Tibial nerve (tissue), 3 donors: ENCODE measurements around the gene HOXB7.

Experiments
- CTCF ChIP-seq, 5 experiments: fragments of 200-600 bp in 3 of 5; fragments of 450-650 bp in 2 of 5; sonication (generic) in 3 of 5; IDR thresholded peaks; one replicate each; pipeline ENCODE4 v1.5.1; 2016 to 2019; ENCODE audit warnings: antibody characterized with exemption in 5 of 5, mild to moderate bottlenecking in 3 of 5, moderate library complexity in 2 of 5
- POLR2A ChIP-seq, 2 donors: fragments of 450-650 bp; IDR thresholded peaks; one replicate each; pipeline ENCODE4 v1.6.1; 2017; ENCODE audit warnings: antibody characterized with exemption in 2 of 2, mild to moderate bottlenecking in 2 of 2, moderate library complexity in 2 of 2

GRCh38 chr17:48631693-48632578 is 21.1 kb upstream of the HOXB7 start:
- TF ChIP-seq CTCF (IDR thresholded peaks at IDR 0.05) (no peak), POLR2A (IDR thresholded peaks at IDR 0.05) (no peak)
